ENCODE results near the gene CD4. TPM values are rescaled to one million over a fixed set of nuclear protein-coding genes. Genes with fewer than 3 reads are reported as not detected.

Gene CD4
- total and polyA plus RNA-seq, 10 of the 15 experiments (the other 5 are each of a cell fraction or from before 2014, with no cell fraction given) = 0.24 to 1.6 (median 0.69) TPM

DNA sequence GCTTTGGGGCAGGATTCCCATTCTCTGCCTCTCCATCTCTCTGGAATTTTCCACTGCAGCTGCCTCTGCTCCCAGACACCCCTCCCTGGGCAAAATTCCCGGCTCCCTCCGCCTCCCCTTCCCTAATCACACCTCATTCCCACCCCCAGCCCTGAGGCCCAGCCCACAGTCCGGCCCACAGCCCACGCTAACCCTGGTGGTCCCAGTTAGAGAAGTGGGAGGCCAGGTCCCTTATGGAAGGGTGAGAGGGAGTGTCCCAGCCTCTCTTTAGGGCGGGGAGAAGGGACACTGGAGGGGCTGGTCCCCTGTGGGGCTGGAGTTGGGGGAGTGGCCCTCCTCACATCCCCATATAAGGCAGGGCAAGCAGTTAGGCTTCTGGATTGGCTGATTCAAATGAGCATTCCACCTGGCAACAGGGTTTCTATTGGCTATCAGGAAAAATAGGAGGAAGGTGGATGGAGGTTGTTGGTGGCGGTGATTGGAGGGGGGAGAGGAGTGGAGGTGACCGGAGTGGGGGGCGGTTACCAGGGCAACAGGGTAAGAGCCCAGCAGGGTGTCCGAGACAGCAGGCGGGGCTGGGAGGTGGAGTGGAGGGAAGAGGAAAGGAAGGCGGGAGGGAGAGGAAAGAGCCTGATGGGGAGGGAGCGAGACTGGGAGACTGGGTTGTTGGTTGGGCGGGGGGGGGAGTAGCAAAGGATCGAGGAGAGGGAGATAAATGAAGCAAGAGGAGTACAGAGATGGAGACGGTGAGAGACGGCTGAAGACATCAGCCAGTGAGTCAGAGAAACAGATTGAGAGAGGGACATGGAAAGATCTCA, 25.1 kb upstream of the CD4 start:
- intact Hi-C loops (cut with micrococcal nuclease; ENCODE audit: unreplicated experiment) (loop anchor here (1.0 kb wide), 1 partner anchor 11 kb away; the partner anchor contains the start of gene MLF2), in situ Hi-C loops (cut with MboI) (no loop called here)
- Histone ChIP-seq H3K9ac (ENCODE audit: control insufficient read depth, insufficient read depth, low read length) (peak overlapping the region; percentile 55), H3K4me3 (peak overlapping the region; percentile 38; the same call in 1 of the 2 replicates), H3K9me3 (replicated peaks; ENCODE audit: control insufficient read depth, insufficient read depth, low read length) (no peaks in the 10 kb centered on the region), H3K27me3 (replicated peaks in 1 of 2; ENCODE audit: control insufficient read depth in 2 of 2, insufficient read depth in 2 of 2, low read length in 1 of 2) (no peaks in the 10 kb centered on the region), H3K4me1 (ENCODE audit: control insufficient read depth, insufficient read depth, low read length) (peaks cover 30% of the 10 kb centered on the region), H3K36me3 (ENCODE audit: control insufficient read depth in 2 of 2, insufficient read depth in 2 of 2, low read length in 1 of 2) (no peaks in the 10 kb centered on the region), H3K27ac (ENCODE audit: control insufficient read depth, insufficient read depth) (peak overlapping the region; percentile 76), H3K4me2 (ENCODE audit: control insufficient read depth, insufficient read depth) (peak overlapping the region; percentile 90), H2AFZ (ENCODE audit: control insufficient read depth, low read depth, low read length) (peak overlapping the region; percentile 90), H3K79me2 (ENCODE audit: control insufficient read depth, insufficient read depth, low read length) (peaks cover 16% of the 10 kb centered on the region), H4K20me1 (ENCODE audit: control insufficient read depth, insufficient read depth) (no peaks in the 10 kb centered on the region)
- ChIA-PET SMC1A (ENCODE audit: uncharacterized antibody, unreplicated experiment) (interaction anchor here (1.2 to 4.2 kb wide), 3 partner anchors 10 to 16 kb away, joined by 3 to 39 read pairs (median 9); partner anchors contain the start of gene MLF2), RAD21 (ENCODE audit: unreplicated experiment) (interaction anchor here (1.0 to 4.1 kb wide), 4 partner anchors 11 to 40 kb away, joined by 3 to 51 read pairs (median 4); partner anchors contain the start of genes COPS7A and MLF2), CTCF (interaction anchor here (0.7 to 3.2 kb wide), 5 partner anchors 10 to 72 kb away, joined by 3 to 67 read pairs (median 4); partner anchors contain the start of gene MLF2), POLR2A (interaction anchor here (0.5 to 3.2 kb wide), 5 partner anchors 10 to 151 kb away, joined by 3 to 60 read pairs (median 5); partner anchors contain the start of genes MLF2 and ZNF384)
- ATAC-seq (peak; percentile 94), FAIRE-seq (peak; percentile 99), DNase-seq (ENCODE audit: low read depth, low spot score) (peak; percentile 98)
- BruUV-seq (replicated peaks) = no TSS peak
- WGBS (ENCODE audit: insufficient coverage, insufficient replicate concordance, low lambda C conversion rate, missing lambda C conversion rate) = 3% methylated on average over 12 of the region's 16 CpGs
- TF ChIP-seq ATF2 (IDR thresholded peaks at IDR 0.05; ENCODE audit: low read length) = no peak
- peak; percentile 98 for TF ChIP-seq HDGF (IDR thresholded peaks at IDR 0.05)
- no peak for TF ChIP-seq E2F8 (IDR thresholded peaks at IDR 0.05; ENCODE audit: low read depth, partially characterized antibody)
- TF ChIP-seq CHD2 (IDR thresholded peaks at IDR 0.05; ENCODE audit: borderline replicate concordance, low read depth, low read length) = peak; percentile 63; the same call in 1 of the 2 replicates
- no peak for TF ChIP-seq TAF1 (IDR thresholded peaks at IDR 0.05; ENCODE audit: borderline replicate concordance, low read depth, low read length)
- no peak for TF ChIP-seq EGR1 (IDR thresholded peaks at IDR 0.05; ENCODE audit: borderline replicate concordance in 1 of 2, low read depth in 2 of 2, low read length in 2 of 2)
- no peak for TF ChIP-seq FOXK2 (IDR thresholded peaks at IDR 0.05)
- TF ChIP-seq GATAD2B (conservative IDR thresholded peaks at IDR 0.05; ENCODE audit: low read depth) = no peak
- peak; percentile 70; the same call in 1 of the 2 replicates for TF ChIP-seq IRF3 (IDR thresholded peaks at IDR 0.05)
- no peak for TF ChIP-seq KDM1A (IDR thresholded peaks at IDR 0.05; ENCODE audit: borderline replicate concordance)
- TF ChIP-seq SRF (IDR thresholded peaks at IDR 0.05; ENCODE audit: low read depth in 2 of 2, low read length in 2 of 2) = peak; percentile 99 to 100
- no peak for TF ChIP-seq SMC3 (IDR thresholded peaks at IDR 0.05; ENCODE audit: borderline replicate concordance, low read length)
- peak; percentile 84 for TF ChIP-seq SP1 (IDR thresholded peaks at IDR 0.05; ENCODE audit: low read depth, low read length)
- TF ChIP-seq, protein P1, sequence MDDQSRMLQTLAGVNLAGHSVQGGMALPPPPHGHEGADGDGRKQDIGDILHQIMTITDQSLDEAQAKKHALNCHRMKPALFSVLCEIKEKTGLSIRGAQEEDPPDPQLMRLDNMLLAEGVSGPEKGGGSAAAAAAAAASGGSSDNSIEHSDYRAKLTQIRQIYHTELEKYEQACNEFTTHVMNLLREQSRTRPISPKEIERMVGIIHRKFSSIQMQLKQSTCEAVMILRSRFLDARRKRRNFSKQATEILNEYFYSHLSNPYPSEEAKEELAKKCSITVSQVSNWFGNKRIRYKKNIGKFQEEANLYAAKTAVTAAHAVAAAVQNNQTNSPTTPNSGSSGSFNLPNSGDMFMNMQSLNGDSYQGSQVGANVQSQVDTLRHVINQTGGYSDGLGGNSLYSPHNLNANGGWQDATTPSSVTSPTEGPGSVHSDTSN (IDR thresholded peaks at IDR 0.05; ENCODE audit: insufficient replicate concordance, low read depth, low read length) = no peak

Data from GM12878 (cell line).